Heart left ventricle (tissue), 13 donors: ENCODE results near the gene CABYR.

ENCODE experiments used
- POLR2A ChIP-seq, 2 donors: fragments of 450-650 bp; IDR thresholded peaks; one replicate each; pipeline ENCODE4 v1.6.1; 2017; ENCODE audit warnings: antibody characterized with exemption in 2 of 2, mild to moderate bottlenecking in 2 of 2, moderate library complexity in 2 of 2
- TF ChIP-seq, protein P1 (sequence below), 12 donors: fragments of 200-600 bp; sonication (generic) in 4 of 12; IDR thresholded peaks; one replicate each; pipeline versions ENCODE4 v1.5.0 to v1.8.0; 2018 to 2022; ENCODE audit warnings: antibody characterized with exemption in 12 of 12, mild to moderate bottlenecking in 5 of 12
- donor health status: ischemic (EF 13 %, LVEDD 7.1; RV severe dilation, severe dysfunction).
- donor health status: DM: no; HTN: yes; CAD: no.
- donor health status: DM: no; HTN: no; CAD: no.
- donor health status: ischemic (EF 25% LVEDD 6.9; RV normal size, moderate dysfunction).
- donor health status: ischemic (EF 25% LVEDD 5.7; RV mildly dilated, moderate dysfunction).
- donor health status: ischemic (EF 35%, LVEDD 5.7; RV mildly dilated, moderate dysfunction).
- donor health status: nonischemic (EF 11% LVEDD 7.7; RV severe dilation, severe dysfunction).
- donor health status: DM: yes; HTN: yes; CAD: no.
- donor health status: PGD.
- donor health status: ischemic (EF 29% LVEDD 5.4; RV normal size, mild dysfunction).
- donor health status: nonischemic (EF 23%, LVEDD 6.1; RV moderate dilation, normal function).

DNA sequence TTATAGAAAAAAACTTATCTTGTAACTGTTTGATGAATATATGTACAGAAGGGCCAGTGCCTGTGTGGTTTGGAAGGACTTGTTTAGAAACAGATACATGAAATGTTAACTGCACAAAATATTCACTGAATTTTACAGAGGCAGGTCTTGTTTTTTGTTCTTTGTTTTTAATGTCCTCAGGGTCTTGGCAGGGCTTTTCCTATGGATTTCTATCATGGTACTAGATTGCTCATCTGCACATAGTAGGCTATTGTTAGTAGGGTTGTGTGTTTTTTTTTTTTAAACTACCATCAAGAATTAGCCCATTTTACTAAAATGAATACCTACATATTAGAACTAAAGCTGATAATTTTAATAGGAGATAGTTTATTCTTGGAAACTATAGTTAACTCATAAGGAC is 3.5 kb downstream of the CABYR start:
- TF ChIP-seq, protein P1, sequence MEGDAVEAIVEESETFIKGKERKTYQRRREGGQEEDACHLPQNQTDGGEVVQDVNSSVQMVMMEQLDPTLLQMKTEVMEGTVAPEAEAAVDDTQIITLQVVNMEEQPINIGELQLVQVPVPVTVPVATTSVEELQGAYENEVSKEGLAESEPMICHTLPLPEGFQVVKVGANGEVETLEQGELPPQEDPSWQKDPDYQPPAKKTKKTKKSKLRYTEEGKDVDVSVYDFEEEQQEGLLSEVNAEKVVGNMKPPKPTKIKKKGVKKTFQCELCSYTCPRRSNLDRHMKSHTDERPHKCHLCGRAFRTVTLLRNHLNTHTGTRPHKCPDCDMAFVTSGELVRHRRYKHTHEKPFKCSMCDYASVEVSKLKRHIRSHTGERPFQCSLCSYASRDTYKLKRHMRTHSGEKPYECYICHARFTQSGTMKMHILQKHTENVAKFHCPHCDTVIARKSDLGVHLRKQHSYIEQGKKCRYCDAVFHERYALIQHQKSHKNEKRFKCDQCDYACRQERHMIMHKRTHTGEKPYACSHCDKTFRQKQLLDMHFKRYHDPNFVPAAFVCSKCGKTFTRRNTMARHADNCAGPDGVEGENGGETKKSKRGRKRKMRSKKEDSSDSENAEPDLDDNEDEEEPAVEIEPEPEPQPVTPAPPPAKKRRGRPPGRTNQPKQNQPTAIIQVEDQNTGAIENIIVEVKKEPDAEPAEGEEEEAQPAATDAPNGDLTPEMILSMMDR (IDR thresholded peaks at IDR 0.05), result no peak
- TF ChIP-seq POLR2A (IDR thresholded peaks at IDR 0.05), result no peak
